T-helper 9 cell (primary cell): Measurements from ENCODE around the gene NDC1.
"Not testable (repeated sequence)": the region's sequence is repeated elsewhere in the genome, so short reads cannot be mapped to it uniquely, and the experiment has no call there.

ENCODE experiments used
- DNase-seq: peaks from one replicate; pipeline ENCODE4 v3.0.0-alpha.2; 2020

NDC1 gene

GRCh38 chr1:53760497-53760896 lies 77.6 kb downstream of the NDC1 start:
- DNase-seq = not testable (repeated sequence)

- DNase-seq = no peak
These were observed 82.2 kb downstream of the NDC1 start for GRCh38 chr1:53755874-53756273.

GRCh38 chr1:53754484-53755312 lies 83.4 kb downstream of the NDC1 start:
- DNase-seq = no peak

- DNase-seq = no peak
These were observed 85.8 kb downstream of the NDC1 start for GRCh38 chr1:53752281-53752680.

- no peak for DNase-seq
These were observed 90.3 kb downstream of the NDC1 start for GRCh38 chr1:53747841-53748240.

- no peak for DNase-seq
These were observed 97.4 kb downstream of the NDC1 start for GRCh38 chr1:53740621-53741105.

- no peak for DNase-seq
These were observed 98.9 kb downstream of the NDC1 start, which contains the start of gene GLIS1 for GRCh38 chr1:53739109-53739681. Gene GLIS1, minus strand, starts transcription at chr1:53739164. Its CDS starts 1,100 bp downstream, at chr1:53738064.

- DNase-seq = no peak
These were observed 99.6 kb downstream of the NDC1 start for GRCh38 chr1:53738205-53739108.

GRCh38 chr1:53737648-53738204 lies 100.4 kb downstream of the NDC1 start:
- DNase-seq = no peak

GRCh38 chr1:53736290-53736689 lies 101.8 kb downstream of the NDC1 start:
- DNase-seq = no peak

GRCh38 chr1:53735681-53736080 lies 102.4 kb downstream of the NDC1 start:
- DNase-seq = no peak

- DNase-seq = no peak
These were observed 102.8 kb downstream of the NDC1 start for GRCh38 chr1:53735261-53735660.

GRCh38 chr1:53734650-53735211 lies 103.4 kb downstream of the NDC1 start:
- DNase-seq = no peak

GRCh38 chr1:53733975-53734649 lies 104.0 kb downstream of the NDC1 start:
- DNase-seq = no peak

GRCh38 chr1:53733447-53733931 lies 104.6 kb downstream of the NDC1 start:
- no peak for DNase-seq

GRCh38 chr1:53732912-53733317 lies 105.2 kb downstream of the NDC1 start:
- DNase-seq = no peak

- DNase-seq = no peak
These were observed 105.7 kb downstream of the NDC1 start for GRCh38 chr1:53732409-53732808.

- no peak for DNase-seq
These were observed 106.3 kb downstream of the NDC1 start for GRCh38 chr1:53731779-53732305.

- DNase-seq = no peak
These were observed 107.0 kb downstream of the NDC1 start for GRCh38 chr1:53731043-53731600.

GRCh38 chr1:53730224-53730865 lies 107.8 kb downstream of the NDC1 start:
- no peak for DNase-seq
